PFSK-1 (cell line): ENCODE measurements around the gene IDI2.

ENCODE experiments used
- POLR2AphosphoS5 ChIP-seq: IDR thresholded peaks from 2 replicates; pipeline ENCODE4 v1.6.1; 2012; ENCODE audit warnings: low read depth, mild to moderate bottlenecking, control low read depth, low read length, moderate library complexity
- SIN3A ChIP-seq: IDR thresholded peaks from 2 replicates; pipeline ENCODE4 v1.6.1; 2012; ENCODE audit warnings: mild to moderate bottlenecking, low read length, moderate library complexity, borderline replicate concordance; ENCODE audit not compliant: insufficient read depth
- TAF1 ChIP-seq: IDR thresholded peaks from 2 replicates; pipeline ENCODE4 v1.6.1; 2012; ENCODE audit warnings: low read length, control low read depth, borderline replicate concordance; ENCODE audit not compliant: insufficient read depth
- TF ChIP-seq, protein P1 (sequence below), 2 experiments: IDR thresholded peaks; 2 replicates each; pipeline versions ENCODE4 v1.6.1 to v1.8.0; 2011 to 2012; ENCODE audit warnings: low read depth in 2 of 2, low read length in 2 of 2, control low read depth in 1 of 2, inconsistent platforms in 1 of 2, mild to moderate bottlenecking in 1 of 2, moderate library complexity in 1 of 2; ENCODE audit not compliant: insufficient read depth in 1 of 2

DNA sequence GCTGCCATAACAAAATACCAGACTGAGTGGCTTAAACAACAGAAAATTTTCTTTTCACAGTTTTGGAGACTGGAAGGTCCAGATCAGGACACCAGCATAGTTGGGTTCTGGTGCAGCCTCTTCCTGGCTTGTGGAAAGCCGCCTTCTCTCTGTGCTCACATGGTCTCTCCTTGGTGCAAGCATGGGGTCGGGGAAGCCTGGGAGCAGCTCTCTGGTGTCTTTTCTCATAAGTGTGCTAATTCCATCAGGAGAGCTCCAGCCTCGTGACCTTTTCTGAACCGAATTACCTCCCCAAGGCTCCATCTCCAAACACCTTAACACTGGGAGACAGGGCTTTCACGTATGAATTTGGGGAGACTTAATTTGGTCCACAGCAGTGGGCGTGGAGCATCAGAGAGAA is 42.3 kb downstream of the IDI2 start:
- TF ChIP-seq POLR2AphosphoS5: no peak
- TF ChIP-seq SIN3A: no peak
- TF ChIP-seq TAF1: no peak
- TF ChIP-seq, protein P1, sequence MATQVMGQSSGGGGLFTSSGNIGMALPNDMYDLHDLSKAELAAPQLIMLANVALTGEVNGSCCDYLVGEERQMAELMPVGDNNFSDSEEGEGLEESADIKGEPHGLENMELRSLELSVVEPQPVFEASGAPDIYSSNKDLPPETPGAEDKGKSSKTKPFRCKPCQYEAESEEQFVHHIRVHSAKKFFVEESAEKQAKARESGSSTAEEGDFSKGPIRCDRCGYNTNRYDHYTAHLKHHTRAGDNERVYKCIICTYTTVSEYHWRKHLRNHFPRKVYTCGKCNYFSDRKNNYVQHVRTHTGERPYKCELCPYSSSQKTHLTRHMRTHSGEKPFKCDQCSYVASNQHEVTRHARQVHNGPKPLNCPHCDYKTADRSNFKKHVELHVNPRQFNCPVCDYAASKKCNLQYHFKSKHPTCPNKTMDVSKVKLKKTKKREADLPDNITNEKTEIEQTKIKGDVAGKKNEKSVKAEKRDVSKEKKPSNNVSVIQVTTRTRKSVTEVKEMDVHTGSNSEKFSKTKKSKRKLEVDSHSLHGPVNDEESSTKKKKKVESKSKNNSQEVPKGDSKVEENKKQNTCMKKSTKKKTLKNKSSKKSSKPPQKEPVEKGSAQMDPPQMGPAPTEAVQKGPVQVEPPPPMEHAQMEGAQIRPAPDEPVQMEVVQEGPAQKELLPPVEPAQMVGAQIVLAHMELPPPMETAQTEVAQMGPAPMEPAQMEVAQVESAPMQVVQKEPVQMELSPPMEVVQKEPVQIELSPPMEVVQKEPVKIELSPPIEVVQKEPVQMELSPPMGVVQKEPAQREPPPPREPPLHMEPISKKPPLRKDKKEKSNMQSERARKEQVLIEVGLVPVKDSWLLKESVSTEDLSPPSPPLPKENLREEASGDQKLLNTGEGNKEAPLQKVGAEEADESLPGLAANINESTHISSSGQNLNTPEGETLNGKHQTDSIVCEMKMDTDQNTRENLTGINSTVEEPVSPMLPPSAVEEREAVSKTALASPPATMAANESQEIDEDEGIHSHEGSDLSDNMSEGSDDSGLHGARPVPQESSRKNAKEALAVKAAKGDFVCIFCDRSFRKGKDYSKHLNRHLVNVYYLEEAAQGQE (IDR thresholded peaks at IDR 0.05; ENCODE audit: insufficient read depth in 1 of 2, low read depth in 2 of 2, low read length in 2 of 2): no peak
